Measurements from ENCODE around the gene E2F8.
"Not testable (repeated sequence)": the region's sequence is repeated elsewhere in the genome, so short reads cannot be mapped to it uniquely, and the experiment has no call there.

E2F8 gene

GRCh38 chr11:19240420-19241259, at the start of gene E2F8:
TSS of gene E2F8 (minus strand) at chr11:19240945. CDS start at chr11:19240121, 824 bp downstream.
- DNase-seq (ENCODE audit: low read depth), result peak; percentile 59

GRCh38 chr11:19290356-19290755, 49.6 kb upstream of the E2F8 start:
- DNase-seq (ENCODE audit: low read depth), result no peak

- DNase-seq (ENCODE audit: low read depth), result no peak
Measured at GRCh38 chr11:19288256-19288655, 47.5 kb upstream of the E2F8 start.

GRCh38 chr11:19286411-19286810, 45.7 kb upstream of the E2F8 start:
- no peak for DNase-seq (ENCODE audit: low read depth)

- DNase-seq (ENCODE audit: low read depth), result no peak
Measured at GRCh38 chr11:19284881-19285280, 44.1 kb upstream of the E2F8 start.

- no peak for DNase-seq (ENCODE audit: low read depth)
Measured at GRCh38 chr11:19283991-19284390, 43.2 kb upstream of the E2F8 start.

- DNase-seq (ENCODE audit: low read depth), result no peak
Measured at GRCh38 chr11:19281555-19281954, 40.8 kb upstream of the E2F8 start.

GRCh38 chr11:19281041-19281440, 40.3 kb upstream of the E2F8 start:
- no peak for DNase-seq (ENCODE audit: low read depth)

GRCh38 chr11:19279451-19279850, 38.7 kb upstream of the E2F8 start:
- DNase-seq (ENCODE audit: low read depth), result no peak

GRCh38 chr11:19276859-19277808, 36.4 kb upstream of the E2F8 start:
- no peak for DNase-seq (ENCODE audit: low read depth)

GRCh38 chr11:19275496-19275895, 34.8 kb upstream of the E2F8 start:
- DNase-seq (ENCODE audit: low read depth), result no peak

GRCh38 chr11:19273219-19273618, 32.5 kb upstream of the E2F8 start:
- not testable (repeated sequence) for DNase-seq (ENCODE audit: low read depth)

- DNase-seq (ENCODE audit: low read depth), result no peak
Measured at GRCh38 chr11:19268909-19269308, 28.2 kb upstream of the E2F8 start.

GRCh38 chr11:19267567-19267966, 26.8 kb upstream of the E2F8 start:
- no peak for DNase-seq (ENCODE audit: low read depth)

GRCh38 chr11:19263333-19263732, 22.6 kb upstream of the E2F8 start:
- no peak for DNase-seq (ENCODE audit: low read depth)

- peak; percentile 34 for DNase-seq (ENCODE audit: low read depth)
Measured at GRCh38 chr11:19259487-19260345, 19.0 kb upstream of the E2F8 start.

GRCh38 chr11:19258641-19259230, 18.0 kb upstream of the E2F8 start:
- no peak for DNase-seq (ENCODE audit: low read depth)

GRCh38 chr11:19254441-19254840, 13.7 kb upstream of the E2F8 start:
- not testable (repeated sequence) for DNase-seq (ENCODE audit: low read depth)

- DNase-seq (ENCODE audit: low read depth), result no peak
Measured at GRCh38 chr11:19253817-19254216, 13.1 kb upstream of the E2F8 start.

- DNase-seq (ENCODE audit: low read depth), result no peak
Measured at GRCh38 chr11:19253153-19253745, 12.5 kb upstream of the E2F8 start.

Measured in stimulated activated CD8-positive, alpha-beta memory T cell treated with anti-CD3 and anti-CD28 coated beads, Interleukin-15, amount 100 ng/mL, for 1 hour (primary cell).